ENCODE measurements around the gene PPIF. TPM values are rescaled to one million over a fixed set of nuclear protein-coding genes. Genes with fewer than 3 reads are reported as not detected.
A peak's percentile ranks its signal among the peaks of the same experiment; 100 is the strongest.

PPIF gene
- total and polyA plus RNA-seq, 2 of the 4 experiments (the other 2 are of a cell fraction) = 29.2 to 130 TPM

- TF ChIP-seq RCOR1 (IDR thresholded peaks at IDR 0.05; ENCODE audit: insufficient replicate concordance, low read length) = no peak
Observed at GRCh38 chr10:79335470-79336235, 11.6 kb upstream of the PPIF start (continued).

DNA sequence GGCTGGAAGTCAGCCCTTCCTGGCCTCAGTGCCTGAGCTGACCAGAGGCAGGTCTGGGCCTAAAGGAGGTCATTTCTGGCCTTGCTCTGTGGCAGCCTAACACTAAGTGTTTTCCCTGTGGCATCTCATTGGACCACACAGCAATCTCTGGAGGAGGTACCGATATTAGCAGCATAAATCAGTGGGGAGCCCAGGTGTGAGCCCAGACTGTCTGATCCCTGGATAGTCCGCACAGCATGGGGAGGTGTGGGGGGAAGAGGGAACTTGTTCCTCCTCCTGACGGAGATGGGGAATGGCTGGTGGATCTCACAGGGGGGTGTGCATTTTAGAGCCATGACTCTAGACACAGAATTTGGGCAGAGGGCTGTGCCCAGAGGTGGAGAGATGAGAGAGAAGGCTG lies 11.0 kb upstream of the PPIF start:
- Histone ChIP-seq H4K20me1 (ENCODE audit: insufficient read depth, low read length) (no peaks in the 10 kb centered on the region), H3K4me1 (ENCODE audit: control insufficient read depth, insufficient read depth, low read length) (peaks cover 8% of the 10 kb centered on the region; the same call in 1 of the 2 replicates), H3K9me3 (ENCODE audit: control insufficient read depth, insufficient read depth, low read length) (no peaks in the 10 kb centered on the region), H3K36me3 (ENCODE audit: control insufficient read depth, insufficient read depth, low read length) (no peaks in the 10 kb centered on the region), H2BK120ac (ENCODE audit: low read depth, low read length) (peak overlapping the region; percentile 98), H3K23ac (ENCODE audit: low read depth, low read length) (no peak overlapping the region), H4K5ac (ENCODE audit: low read depth, low read length) (no peak overlapping the region; the same call in 1 of the 2 replicates), H2BK20ac (ENCODE audit: low read depth, low read length) (peak overlapping the region; percentile 59), H3K4me3 (ENCODE audit: insufficient read depth, low read depth, low read length) (no peak overlapping the region), H3K56ac (ENCODE audit: extremely low read depth, insufficient read depth, low read length) (no peak overlapping the region), H2BK5ac (ENCODE audit: low read depth, low read length, poor library complexity, severe bottlenecking) (peak overlapping the region; percentile 71), H3K14ac (replicated peaks; ENCODE audit: low read depth, low read length) (no peak overlapping the region), H3K79me1 (ENCODE audit: low read depth in 1 of 2, low read length in 2 of 2) (no peaks in the 10 kb centered on the region; a peak in 1 of 4 replicates), H3K4ac (ENCODE audit: low read depth, low read length) (peak overlapping the region; percentile 98), H2BK15ac (ENCODE audit: low read depth, low read length) (peak overlapping the region; percentile 52; the same call in 2 of the 3 replicates), H2AK9ac (replicated peaks; ENCODE audit: low read depth, low read length, poor library complexity) (peak overlapping the region; percentile 7), H4K91ac (ENCODE audit: insufficient read depth, low read depth, low read length) (peak overlapping the region; percentile 38; the same call in 1 of the 2 replicates), H3K27me3 (ENCODE audit: control insufficient read depth, insufficient read depth, low read length) (no peaks in the 10 kb centered on the region), H3K9ac (ENCODE audit: low read depth, low read length) (no peak overlapping the region), H4K8ac (ENCODE audit: low read depth in 2 of 2, low read length in 2 of 2) (no peak overlapping the region; a peak in 1 of 4 replicates), H3K18ac (ENCODE audit: low read depth, low read length) (no peak overlapping the region), H3K4me2 (ENCODE audit: low read depth, low read length) (no peak overlapping the region), H2AK5ac (ENCODE audit: low read depth, low read length) (peak overlapping the region; percentile 92; the same call in 1 of the 2 replicates), H2AFZ (replicated peaks; ENCODE audit: low read length, poor library complexity) (peak overlapping the region; percentile 71), H3K9me1 (ENCODE audit: insufficient read depth, low read length) (peaks cover 15% of the 10 kb centered on the region), H3K27ac (ENCODE audit: insufficient read depth, low read length) (no peak overlapping the region)
- DNase-seq (no peak), ATAC-seq (ENCODE audit: low read depth) (no peak)
- intact Hi-C loops (cut with micrococcal nuclease) = no loop called here
- TF ChIP-seq MAZ (IDR thresholded peaks at IDR 0.05; ENCODE audit: borderline replicate concordance, low read depth, low read length) (no peak), MAFK (IDR thresholded peaks at IDR 0.05; ENCODE audit: low read depth, low read length) (no peak), CHD1 (IDR thresholded peaks at IDR 0.05; ENCODE audit: low read depth, low read length) (no peak), NFE2L2 (IDR thresholded peaks at IDR 0.05; ENCODE audit: low read depth, low read length) (no peak), POLR2A (IDR thresholded peaks at IDR 0.05; ENCODE audit: low read depth, low read length) (no peak), RCOR1 (IDR thresholded peaks at IDR 0.05; ENCODE audit: insufficient replicate concordance, low read length) (no peak), CEBPB (IDR thresholded peaks at IDR 0.05; ENCODE audit: low read depth, low read length) (no peak), FOS (IDR thresholded peaks at IDR 0.05; ENCODE audit: low read depth, low read length) (no peak)
- TF ChIP-seq, protein P1, sequence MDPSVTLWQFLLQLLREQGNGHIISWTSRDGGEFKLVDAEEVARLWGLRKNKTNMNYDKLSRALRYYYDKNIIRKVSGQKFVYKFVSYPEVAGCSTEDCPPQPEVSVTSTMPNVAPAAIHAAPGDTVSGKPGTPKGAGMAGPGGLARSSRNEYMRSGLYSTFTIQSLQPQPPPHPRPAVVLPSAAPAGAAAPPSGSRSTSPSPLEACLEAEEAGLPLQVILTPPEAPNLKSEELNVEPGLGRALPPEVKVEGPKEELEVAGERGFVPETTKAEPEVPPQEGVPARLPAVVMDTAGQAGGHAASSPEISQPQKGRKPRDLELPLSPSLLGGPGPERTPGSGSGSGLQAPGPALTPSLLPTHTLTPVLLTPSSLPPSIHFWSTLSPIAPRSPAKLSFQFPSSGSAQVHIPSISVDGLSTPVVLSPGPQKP (IDR thresholded peaks at IDR 0.05; ENCODE audit: borderline replicate concordance, low read depth, low read length) = no peak
- TF ChIP-seq, protein P2, sequence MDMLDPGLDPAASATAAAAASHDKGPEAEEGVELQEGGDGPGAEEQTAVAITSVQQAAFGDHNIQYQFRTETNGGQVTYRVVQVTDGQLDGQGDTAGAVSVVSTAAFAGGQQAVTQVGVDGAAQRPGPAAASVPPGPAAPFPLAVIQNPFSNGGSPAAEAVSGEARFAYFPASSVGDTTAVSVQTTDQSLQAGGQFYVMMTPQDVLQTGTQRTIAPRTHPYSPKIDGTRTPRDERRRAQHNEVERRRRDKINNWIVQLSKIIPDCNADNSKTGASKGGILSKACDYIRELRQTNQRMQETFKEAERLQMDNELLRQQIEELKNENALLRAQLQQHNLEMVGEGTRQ (IDR thresholded peaks at IDR 0.05; ENCODE audit: low read depth, low read length) = no peak
- POLR2A ChIA-PET (ENCODE audit: unreplicated experiment) = no interaction called here
- CTCF ChIA-PET = interaction anchor here (0.6 kb wide), 1 partner anchor 430 kb away, joined by 7 read pairs; no protein-coding TSS in a partner anchor
- dilution Hi-C loops (cut with HindIII; ENCODE audit: low sequenced_read_pairs, unreplicated experiment) = no loop called here
- WGBS, 2 experiments (ENCODE audit: extremely low coverage in 2 of 2, insufficient read length in 1 of 2) = no CpG with 5 or more reads among the region's 3 CpGs
- no TSS peak for BruUV-seq (replicated peaks)
- in situ Hi-C loops (cut with MboI; ENCODE audit: low sequenced_read_pairs) = no loop called here
